ENCODE measurements around the gene SSX4.
"Not testable (repeated sequence)": the region's sequence is repeated elsewhere in the genome, so short reads cannot be mapped to it uniquely, and the experiment has no call there.

- TF ChIP-seq, protein P1, sequence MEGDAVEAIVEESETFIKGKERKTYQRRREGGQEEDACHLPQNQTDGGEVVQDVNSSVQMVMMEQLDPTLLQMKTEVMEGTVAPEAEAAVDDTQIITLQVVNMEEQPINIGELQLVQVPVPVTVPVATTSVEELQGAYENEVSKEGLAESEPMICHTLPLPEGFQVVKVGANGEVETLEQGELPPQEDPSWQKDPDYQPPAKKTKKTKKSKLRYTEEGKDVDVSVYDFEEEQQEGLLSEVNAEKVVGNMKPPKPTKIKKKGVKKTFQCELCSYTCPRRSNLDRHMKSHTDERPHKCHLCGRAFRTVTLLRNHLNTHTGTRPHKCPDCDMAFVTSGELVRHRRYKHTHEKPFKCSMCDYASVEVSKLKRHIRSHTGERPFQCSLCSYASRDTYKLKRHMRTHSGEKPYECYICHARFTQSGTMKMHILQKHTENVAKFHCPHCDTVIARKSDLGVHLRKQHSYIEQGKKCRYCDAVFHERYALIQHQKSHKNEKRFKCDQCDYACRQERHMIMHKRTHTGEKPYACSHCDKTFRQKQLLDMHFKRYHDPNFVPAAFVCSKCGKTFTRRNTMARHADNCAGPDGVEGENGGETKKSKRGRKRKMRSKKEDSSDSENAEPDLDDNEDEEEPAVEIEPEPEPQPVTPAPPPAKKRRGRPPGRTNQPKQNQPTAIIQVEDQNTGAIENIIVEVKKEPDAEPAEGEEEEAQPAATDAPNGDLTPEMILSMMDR (IDR thresholded peaks at IDR 0.05) = not testable (repeated sequence)
- TF ChIP-seq POLR2A (IDR thresholded peaks at IDR 0.05) = not testable (repeated sequence)
Observed at GRCh38 chrX:48430166-48430565, 46.8 kb downstream of the SSX4 start.

All from adrenal gland (tissue), 5 donors.